ENCODE data around the gene AFG3L2. TPM values are rescaled to one million over a fixed set of nuclear protein-coding genes. Genes with fewer than 3 reads are reported as not detected.

AFG3L2 gene
- total and polyA plus RNA-seq, 10 of the 15 experiments (the other 5 are each of a cell fraction or from before 2014, with no cell fraction given): 21.0 to 72.7 (median 57.7) TPM

GRCh38 chr18:12336887-12337286 lies 40.1 kb downstream of the AFG3L2 start (continued):
- TF ChIP-seq ZNF592 (IDR thresholded peaks at IDR 0.05): no peak

GRCh38 chr18:12336171-12336613 lies 40.8 kb downstream of the AFG3L2 start:
- in situ Hi-C loops (cut with MboI): no loop called here
- Histone ChIP-seq H3K4me3 (no peak overlapping the region), H3K9me3 (replicated peaks; ENCODE audit: control insufficient read depth, insufficient read depth, low read length) (no peaks in the 10 kb centered on the region), H3K4me2 (ENCODE audit: control insufficient read depth, insufficient read depth) (no peak overlapping the region), H3K4me1 (ENCODE audit: control insufficient read depth, insufficient read depth, low read length) (no peaks in the 10 kb centered on the region), H3K36me3 (ENCODE audit: control insufficient read depth in 2 of 2, insufficient read depth in 2 of 2, low read length in 1 of 2) (peaks cover 4 to 16% of the 10 kb centered on the region in 2 experiments; a peak in 3 of 4 replicates), H3K27me3 (replicated peaks in 1 of 2; ENCODE audit: control insufficient read depth in 2 of 2, insufficient read depth in 2 of 2, low read length in 1 of 2) (no peaks in the 10 kb centered on the region), H3K9ac (ENCODE audit: control insufficient read depth, insufficient read depth, low read length) (no peak overlapping the region), H3K27ac (ENCODE audit: control insufficient read depth, insufficient read depth) (no peak overlapping the region), H4K20me1 (ENCODE audit: control insufficient read depth, insufficient read depth) (no peaks in the 10 kb centered on the region; the same call in 1 of the 2 replicates), H3K79me2 (ENCODE audit: control insufficient read depth, insufficient read depth, low read length) (no peaks in the 10 kb centered on the region), H2AFZ (ENCODE audit: control insufficient read depth, low read depth, low read length) (no peak overlapping the region)
- ATAC-seq (no peak), FAIRE-seq (no peak), DNase-seq (ENCODE audit: low read depth, low spot score) (no peak)
- 90% methylated on average over 2 of the region's 2 CpGs for WGBS (ENCODE audit: insufficient coverage, insufficient replicate concordance, low lambda C conversion rate, missing lambda C conversion rate)
- CTCF ChIA-PET: interaction anchor here (3.1 kb wide), 1 partner anchor 8 kb away, joined by 20 read pairs; no protein-coding TSS in a partner anchor
- SMC1A ChIA-PET (ENCODE audit: uncharacterized antibody, unreplicated experiment): interaction anchor here (1.1 kb wide), 1 partner anchor 17 kb away, joined by 4 read pairs; no protein-coding TSS in a partner anchor
- POLR2A ChIA-PET: no interaction called here
- intact Hi-C loops (cut with micrococcal nuclease; ENCODE audit: unreplicated experiment): no loop called here
- RAD21 ChIA-PET (ENCODE audit: unreplicated experiment): interaction anchor here (0.6 kb wide), 1 partner anchor 820 kb away, joined by 3 read pairs; no protein-coding TSS in a partner anchor
- BruUV-seq (replicated peaks): no TSS peak
- TF ChIP-seq BCL11A (IDR thresholded peaks at IDR 0.05; ENCODE audit: low read depth, low read length): no peak
- no peak for TF ChIP-seq CHD4 (IDR thresholded peaks at IDR 0.05)
- TF ChIP-seq RAD51 (IDR thresholded peaks at IDR 0.05): no peak
- TF ChIP-seq POLR2AphosphoS5 (IDR thresholded peaks at IDR 0.05; ENCODE audit: low read length): no peak
- TF ChIP-seq E2F8 (IDR thresholded peaks at IDR 0.05; ENCODE audit: low read depth, partially characterized antibody): no peak
- no peak for TF ChIP-seq USF1 (IDR thresholded peaks at IDR 0.05; ENCODE audit: borderline replicate concordance, extremely low read length, insufficient read depth, low read depth, low read length)
- TF ChIP-seq STAT3 (IDR thresholded peaks at IDR 0.05; ENCODE audit: low read depth, low read length): no peak
- TF ChIP-seq WRNIP1 (IDR thresholded peaks at IDR 0.05; ENCODE audit: borderline replicate concordance, low read depth, low read length): no peak
- TF ChIP-seq BACH1 (IDR thresholded peaks at IDR 0.05; ENCODE audit: borderline replicate concordance): no peak
- TF ChIP-seq CEBPB (IDR thresholded peaks at IDR 0.05; ENCODE audit: borderline replicate concordance in 1 of 2, low read depth in 2 of 2, low read length in 2 of 2): no peak
- TF ChIP-seq HDAC2 (IDR thresholded peaks at IDR 0.05): no peak
- no peak for TF ChIP-seq TAF1 (IDR thresholded peaks at IDR 0.05; ENCODE audit: borderline replicate concordance, low read depth, low read length)

All from GM12878 (cell line).